CD14-positive monocyte (primary cell): Measurements from ENCODE around the gene LIPI. TPM values are rescaled to one million over a fixed set of nuclear protein-coding genes. Genes with fewer than 3 reads are reported as not detected.

Source experiments
- DNase-seq, 3 donors: peaks; one replicate each; pipeline ENCODE4 v3.0.0-alpha.2; 2011 to 2022
- H2AFZ ChIP-seq: 2 replicates; pipeline ENCODE4 v1.6.0; 2012; ENCODE audit warnings: mild to moderate bottlenecking, low read depth, low read length, inconsistent platforms; ENCODE audit not compliant: insufficient read depth, poor library complexity, severe bottlenecking
- H3K27ac ChIP-seq, 2 donors: 1 replicate in 1 of 2; 2 replicates in 1 of 2; pipeline ENCODE4 v1.5.1; 2012 to 2013; ENCODE audit warnings: low read length in 2 of 2, control low read depth in 1 of 2, inconsistent platforms in 1 of 2, low read depth in 1 of 2, mild to moderate bottlenecking in 1 of 2
- H3K27me3 ChIP-seq, 2 donors: one replicate each; pipeline versions ENCODE4 v1.6.0 to v1.6.1; 2011 to 2013; ENCODE audit warnings: low read length in 2 of 2; ENCODE audit not compliant: control insufficient read depth in 2 of 2, insufficient read depth in 2 of 2
- H3K36me3 ChIP-seq, 2 donors: replicated peaks in 1 of 2; 1 replicate in 1 of 2; 2 replicates in 1 of 2; pipeline versions ENCODE4 v1.5.1 to v1.6.1; 2012 to 2013; ENCODE audit warnings: low read length in 2 of 2, control low read depth in 1 of 2, inconsistent platforms in 1 of 2, mild to moderate bottlenecking in 1 of 2; ENCODE audit not compliant: insufficient read depth in 2 of 2, control insufficient read depth in 1 of 2
- H3K4me1 ChIP-seq, 2 donors: 1 replicate in 1 of 2; 2 replicates in 1 of 2; pipeline versions ENCODE4 v1.5.1 to v1.6.1; 2012 to 2013; ENCODE audit warnings: low read length in 2 of 2, control low read depth in 1 of 2, inconsistent platforms in 1 of 2, mild to moderate bottlenecking in 1 of 2, moderate library complexity in 1 of 2; ENCODE audit not compliant: insufficient read depth in 2 of 2, control insufficient read depth in 1 of 2
- H3K4me2 ChIP-seq: replicated peaks from 2 replicates; pipeline ENCODE3; 2012; ENCODE audit warnings: low read length, moderate library complexity, mild to moderate bottlenecking; ENCODE audit not compliant: poor library complexity, severe bottlenecking; ENCODE audit errors: extremely low read depth
- H3K4me3 ChIP-seq, 3 experiments: fragments of 200-600 bp in 1 of 3; sonication (generic) in 1 of 3; replicated peaks in 1 of 3; 1 replicate in 2 of 3; 2 replicates in 1 of 3; pipeline ENCODE4 v1.5.1; 2011 to 2013; ENCODE audit warnings: low read length in 3 of 3, mild to moderate bottlenecking in 3 of 3, control low read depth in 2 of 3, low read depth in 2 of 3, inconsistent platforms in 1 of 3, moderate library complexity in 1 of 3
- H3K79me2 ChIP-seq: 2 replicates; pipeline ENCODE4 v1.6.0; 2012; ENCODE audit warnings: mild to moderate bottlenecking, control low read depth, inconsistent platforms, low read length, moderate library complexity; ENCODE audit not compliant: insufficient read depth
- H3K9ac ChIP-seq: 2 replicates; pipeline ENCODE4 v1.6.0; 2017; ENCODE audit warnings: low read length, mild to moderate bottlenecking; ENCODE audit not compliant: insufficient read depth, poor library complexity, severe bottlenecking
- H3K9me3 ChIP-seq, 2 donors: replicated peaks in 1 of 2; 1 replicate in 1 of 2; 2 replicates in 1 of 2; pipeline versions ENCODE4 v1.5.1 to v1.6.1; 2012 to 2013; ENCODE audit warnings: low read length in 2 of 2, control low read depth in 1 of 2; ENCODE audit not compliant: control insufficient read depth in 1 of 2, insufficient read depth in 1 of 2
- H4K20me1 ChIP-seq: 2 replicates; pipeline ENCODE4 v1.6.0; 2012; ENCODE audit warnings: mild to moderate bottlenecking, low read length, control low read depth, moderate library complexity; ENCODE audit not compliant: insufficient read depth
- H3K27ac Mint-ChIP-seq, 7 donors: one replicate each; pipeline ENCODE4 v1.8.0; 2020; ENCODE audit warnings: mild to moderate bottlenecking in 7 of 7, mixed read lengths in 7 of 7, moderate library complexity in 6 of 7, inconsistent platforms in 2 of 7
- H3K27me3 Mint-ChIP-seq, 3 donors: one replicate each; pipeline ENCODE4 v1.8.0; 2021 to 2022; ENCODE audit warnings: low read depth in 3 of 3, mild to moderate bottlenecking in 3 of 3, mixed read lengths in 3 of 3, moderate library complexity in 3 of 3, inconsistent platforms in 1 of 3
- H3K36me3 Mint-ChIP-seq, 2 donors: one replicate each; pipeline ENCODE4 v1.8.0; 2020; ENCODE audit warnings: mixed read lengths in 2 of 2, inconsistent platforms in 1 of 2, mild to moderate bottlenecking in 1 of 2
- H3K4me1 Mint-ChIP-seq: one replicate; pipeline ENCODE4 v1.8.0; 2020; ENCODE audit warnings: mild to moderate bottlenecking, mixed read lengths
- H3K4me3 Mint-ChIP-seq, 2 donors: one replicate each; pipeline ENCODE4 v1.8.0; 2020; ENCODE audit warnings: mild to moderate bottlenecking in 2 of 2, mixed read lengths in 2 of 2, moderate library complexity in 1 of 2
- H3K9me3 Mint-ChIP-seq, 7 donors: one replicate each; pipeline ENCODE4 v1.8.0; 2020 to 2022; ENCODE audit warnings: mixed read lengths in 7 of 7, mild to moderate bottlenecking in 6 of 7, moderate library complexity in 6 of 7, inconsistent platforms in 2 of 7
- CTCF ChIP-seq: fragments of 200-600 bp; IDR thresholded peaks from one replicate; pipeline ENCODE4 v1.8.0; 2022; ENCODE audit warnings: antibody characterized with exemption, mild to moderate bottlenecking
- WGBS: methylation state at CpG from one replicate; pipeline ENCODE4 v1.1.5; 2013; ENCODE audit warnings: missing lambda C conversion rate; ENCODE audit not compliant: insufficient coverage; 5-methylcytosine and 5-hydroxymethylcytosine counted together
- intact Hi-C, 2 donors: fragments of 100-400 bp; cut with micrococcal nuclease; formaldehyde crosslinking; loops; one replicate each; pipeline versions ENCODE4 v1.15.0 to v1.15.1; 2023
- polyA plus RNA-seq, 3 donors: library from polyadenylated mRNA; depleted of rRNA in 1 of 3; unstranded in 2 of 3; stranded (reverse) in 1 of 3; fragments of 300-500 nt in 2 of 3; fragments of >200 nt in 1 of 3; fragmentation: Illumina TruSeq in 2 of 3; gene quantifications; 1 replicate in 2 of 3; 2 replicates in 1 of 3; pipeline ENCODE4 v1.2.3, GENCODE V29; 2012 to 2021

The LIPI gene
- polyA plus RNA-seq, 3 donors, result not detected

- H3K27ac ChIP-seq, result no peak overlapping the region
- intact Hi-C loops, result no loop called here
- H3K4me3 Mint-ChIP-seq, result no peak overlapping the region
Measured at GRCh38 chr21:14143999-14144398, 66.8 kb downstream of the LIPI start.

GRCh38 chr21:14124266-14124665 lies 86.5 kb downstream of the LIPI start:
- H3K36me3 Mint-ChIP-seq, result no peaks in the 10 kb centered on the region
- no peak overlapping the region for H3K27ac Mint-ChIP-seq
- peaks cover 0 to 11% of the 10 kb centered on the region in 2 donors for H3K9me3 ChIP-seq
- H3K4me1 ChIP-seq, result no peaks in the 10 kb centered on the region
- no peak overlapping the region for H3K27ac ChIP-seq
- intact Hi-C loops, result loop anchor here in 1 of 2 donors (10.0 kb wide), 1 partner anchor 61 kb away; no protein-coding TSS in a partner anchor
- 100% methylated on average over 1 of the region's 7 CpGs for WGBS
- no peak for DNase-seq
- no peak overlapping the region for H3K4me3 Mint-ChIP-seq
- no peaks in the 10 kb centered on the region for H3K27me3 ChIP-seq
- peaks cover 0 to 9% (median 5%) of the 10 kb centered on the region in 7 donors for H3K9me3 Mint-ChIP-seq
- H3K9ac ChIP-seq, result no peak overlapping the region
- no peak overlapping the region for H3K4me2 ChIP-seq
- no peak overlapping the region for H2AFZ ChIP-seq
- peaks cover 0 to 3% (median under 1%) of the 10 kb centered on the region in 3 donors for H3K27me3 Mint-ChIP-seq
- no peaks in the 10 kb centered on the region for H4K20me1 ChIP-seq
- H3K4me3 ChIP-seq, result no peak overlapping the region
- no peak for TF ChIP-seq CTCF
- H3K79me2 ChIP-seq, result no peaks in the 10 kb centered on the region
- H3K4me1 Mint-ChIP-seq, result no peaks in the 10 kb centered on the region
- H3K36me3 ChIP-seq, result no peaks in the 10 kb centered on the region

More at GRCh38 chr21:14143999-14144398, 66.8 kb downstream of the LIPI start:
- Histone ChIP-seq H3K9ac (no peak overlapping the region), H3K79me2 (no peaks in the 10 kb centered on the region), H3K36me3 (no peaks in the 10 kb centered on the region), H3K4me3 (no peak overlapping the region), H4K20me1 (no peaks in the 10 kb centered on the region), H2AFZ (no peak overlapping the region), H3K4me1 (no peaks in the 10 kb centered on the region), H3K4me2 (no peak overlapping the region), H3K27me3 (no peaks in the 10 kb centered on the region), H3K9me3 (peaks cover 0 to 3% of the 10 kb centered on the region in 2 donors)
- Mint-ChIP-seq H3K4me1 (no peaks in the 10 kb centered on the region), H3K27me3 (no peaks in the 10 kb centered on the region), H3K36me3 (no peaks in the 10 kb centered on the region), H3K27ac (no peak overlapping the region), H3K9me3 (peaks cover 0 to 5% (median 0%) of the 10 kb centered on the region in 7 donors)
- TF ChIP-seq CTCF, result no peak
- DNase-seq, result no peak
